Adrenal gland (tissue), 5 donors: ENCODE measurements around the gene JPH3.

ENCODE experiments used
- POLR2A ChIP-seq, 2 donors: fragments of 450-650 bp; IDR thresholded peaks; one replicate each; pipeline ENCODE4 v1.6.1; 2017; ENCODE audit warnings: antibody characterized with exemption in 2 of 2, mild to moderate bottlenecking in 2 of 2, moderate library complexity in 1 of 2
- TF ChIP-seq, protein P1 (sequence below), 6 experiments: fragments of 450-650 bp in 4 of 6; fragments of 200-600 bp in 2 of 6; sonication (generic) in 1 of 6; IDR thresholded peaks; 1 replicate in 5 of 6; 2 replicates in 1 of 6; pipeline versions ENCODE4 v1.5.1 to v1.8.0; 2016 to 2021; ENCODE audit warnings: antibody characterized with exemption in 6 of 6, mild to moderate bottlenecking in 2 of 6, moderate library complexity in 1 of 6
- donor health status: DM: no; HTN: no; CAD: no.

- TF ChIP-seq, protein P1, sequence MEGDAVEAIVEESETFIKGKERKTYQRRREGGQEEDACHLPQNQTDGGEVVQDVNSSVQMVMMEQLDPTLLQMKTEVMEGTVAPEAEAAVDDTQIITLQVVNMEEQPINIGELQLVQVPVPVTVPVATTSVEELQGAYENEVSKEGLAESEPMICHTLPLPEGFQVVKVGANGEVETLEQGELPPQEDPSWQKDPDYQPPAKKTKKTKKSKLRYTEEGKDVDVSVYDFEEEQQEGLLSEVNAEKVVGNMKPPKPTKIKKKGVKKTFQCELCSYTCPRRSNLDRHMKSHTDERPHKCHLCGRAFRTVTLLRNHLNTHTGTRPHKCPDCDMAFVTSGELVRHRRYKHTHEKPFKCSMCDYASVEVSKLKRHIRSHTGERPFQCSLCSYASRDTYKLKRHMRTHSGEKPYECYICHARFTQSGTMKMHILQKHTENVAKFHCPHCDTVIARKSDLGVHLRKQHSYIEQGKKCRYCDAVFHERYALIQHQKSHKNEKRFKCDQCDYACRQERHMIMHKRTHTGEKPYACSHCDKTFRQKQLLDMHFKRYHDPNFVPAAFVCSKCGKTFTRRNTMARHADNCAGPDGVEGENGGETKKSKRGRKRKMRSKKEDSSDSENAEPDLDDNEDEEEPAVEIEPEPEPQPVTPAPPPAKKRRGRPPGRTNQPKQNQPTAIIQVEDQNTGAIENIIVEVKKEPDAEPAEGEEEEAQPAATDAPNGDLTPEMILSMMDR (IDR thresholded peaks at IDR 0.05): no peak
- no peak for TF ChIP-seq POLR2A (IDR thresholded peaks at IDR 0.05)
Observed at GRCh38 chr16:87684711-87685404, 82.5 kb downstream of the JPH3 start.
